HG02870 (cell line): ENCODE data around the gene CFAP53.
A peak's percentile ranks its signal among the peaks of the same experiment; 100 is the strongest.

Experiments used
- ATAC-seq: cut with Tn5 transposase; IDR thresholded peaks from one replicate; pipeline ENCODE4 v1.9.1; 2021; ENCODE audit warnings: mild to moderate bottlenecking, moderate library complexity; ENCODE audit not compliant: unreplicated experiment

Gene CFAP53

DNA sequence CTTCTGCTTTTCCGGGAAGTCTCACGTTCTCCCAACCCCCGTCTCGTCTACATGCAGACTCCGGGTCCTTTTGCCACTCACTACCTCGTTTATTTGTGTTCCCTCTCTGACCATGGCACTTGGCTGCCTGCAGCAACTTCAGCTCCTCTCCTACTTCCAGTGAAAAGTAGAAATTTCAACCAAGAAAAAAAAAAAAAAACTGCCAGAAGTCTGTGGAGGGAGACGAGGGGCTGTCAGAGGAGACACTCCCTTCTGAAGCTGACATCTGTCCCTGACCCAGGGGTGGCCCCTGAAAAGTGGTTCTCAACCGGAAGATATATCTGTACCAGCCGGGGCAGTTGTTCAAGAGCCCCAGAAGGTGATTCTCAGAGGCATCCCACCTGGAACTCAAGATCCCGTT, 70.6 kb downstream of the CFAP53 start:
- ATAC-seq = no peak

- peak; percentile 68 for ATAC-seq
These were observed 71.4 kb downstream of the CFAP53 start, which contains the start of gene MYO5B for GRCh38 chr18:50194631-50195532. Gene MYO5B, minus strand, starts transcription at chr18:50195147. Its CDS starts 354 bp downstream, at chr18:50194793.

DNA sequence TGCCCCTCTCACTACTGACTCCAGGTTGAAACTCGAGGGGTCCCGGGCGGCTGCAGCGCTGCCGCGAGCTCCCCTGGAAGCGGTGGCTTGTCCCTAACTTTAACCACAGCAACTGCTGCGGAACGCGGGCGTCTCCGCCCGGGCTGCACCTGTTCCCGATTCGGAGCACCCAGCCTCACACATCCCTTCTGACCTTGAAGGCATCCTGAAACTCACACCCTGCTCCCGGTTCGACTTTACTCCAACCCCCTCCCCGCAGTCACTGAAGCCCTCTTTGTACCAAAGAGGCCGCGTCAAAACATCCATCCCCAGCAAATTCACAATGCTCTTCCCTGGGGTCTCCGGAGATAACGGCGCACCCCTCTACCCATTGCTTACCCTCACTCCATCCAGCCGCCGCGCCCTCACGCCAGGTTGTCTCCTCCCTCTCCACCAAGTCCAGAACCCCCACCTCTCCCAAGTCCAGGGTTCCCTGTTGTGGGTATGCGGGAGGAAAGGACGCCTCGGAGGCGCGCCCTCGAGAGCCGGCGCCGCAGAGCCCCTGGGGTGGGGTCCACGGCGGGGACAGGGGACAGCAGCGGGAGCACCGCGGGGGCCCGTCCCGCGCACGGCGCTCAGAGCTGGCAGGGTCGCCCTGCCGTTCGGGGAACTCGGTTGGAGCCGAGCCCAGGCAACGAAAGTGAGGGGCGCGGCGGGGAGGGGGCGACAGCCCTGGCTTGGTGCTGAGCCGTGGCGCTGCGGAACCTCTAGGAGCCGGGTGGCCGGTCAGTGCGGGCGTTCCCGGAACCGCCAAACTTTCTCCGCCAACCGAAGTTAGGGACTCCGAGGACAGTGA, 72.3 kb downstream of the CFAP53 start:
- ATAC-seq = no peak

- no peak for ATAC-seq
These were observed 73.1 kb downstream of the CFAP53 start for GRCh38 chr18:50192995-50193795.

DNA sequence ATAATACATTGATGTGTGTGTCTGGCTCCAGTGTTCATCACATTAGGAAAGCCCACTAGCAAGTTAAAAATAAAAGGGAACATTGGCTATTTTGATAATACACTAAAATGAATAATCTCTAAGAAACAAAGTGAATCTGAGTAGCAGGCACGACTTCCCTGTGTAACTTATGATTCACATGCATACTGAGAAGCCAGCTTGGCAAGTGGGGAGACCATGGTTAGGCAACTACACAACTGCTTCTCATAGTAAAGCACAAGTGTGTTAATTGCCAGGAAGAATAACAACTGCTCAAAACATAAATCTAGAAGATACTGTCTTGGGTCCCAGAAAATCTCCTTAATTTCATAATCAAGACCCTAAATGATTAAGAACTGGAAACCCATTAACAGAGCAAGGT, 75.4 kb downstream of the CFAP53 start:
- ATAC-seq = no peak

DNA sequence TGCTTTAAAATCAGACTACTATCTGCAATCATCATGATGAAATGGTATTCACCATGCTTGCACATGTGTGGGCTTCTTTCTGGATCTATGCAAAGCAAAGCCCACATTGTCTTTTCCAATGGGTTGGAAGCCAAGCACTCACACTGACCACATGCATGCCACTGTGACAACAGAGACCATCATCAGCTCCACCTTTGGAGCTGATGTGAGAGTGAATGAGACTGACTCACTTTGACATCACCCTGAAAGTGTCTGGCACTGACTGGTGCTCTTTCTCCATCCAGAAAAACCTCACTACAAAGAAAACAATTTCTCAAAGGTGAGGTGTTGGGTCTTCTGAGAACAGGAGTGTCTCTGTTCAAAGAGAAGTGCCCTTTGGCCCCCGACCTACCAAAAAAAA, 76.1 kb downstream of the CFAP53 start:
- no peak for ATAC-seq

GRCh38 chr18:50189160-50189559, 77.1 kb downstream of the CFAP53 start:
- ATAC-seq = peak; percentile 55

GRCh38 chr18:50188652-50189051, 77.6 kb downstream of the CFAP53 start:
- no peak for ATAC-seq

DNA sequence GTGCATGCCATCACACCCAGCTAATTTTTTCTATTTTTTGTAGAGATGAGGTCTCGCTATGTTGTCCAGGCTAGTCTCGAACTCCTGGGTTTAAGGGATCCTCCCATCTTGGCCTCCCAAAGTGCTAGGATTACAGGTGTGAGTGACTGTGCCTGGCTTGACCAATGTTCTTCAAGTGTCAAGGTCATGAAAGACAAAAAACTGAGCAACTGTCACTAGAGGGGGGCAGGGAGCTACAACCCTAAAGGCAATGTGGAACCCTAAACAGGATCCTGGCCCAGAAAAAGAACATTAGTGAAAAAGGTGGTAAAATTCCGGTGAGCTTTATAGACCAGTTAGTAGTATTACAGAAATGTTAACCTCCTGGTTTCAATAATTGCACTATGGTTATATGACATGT, 78.6 kb downstream of the CFAP53 start:
- no peak for ATAC-seq

- ATAC-seq = no peak
These were observed 79.9 kb downstream of the CFAP53 start for GRCh38 chr18:50186385-50186784.

GRCh38 chr18:50183556-50183955, 82.7 kb downstream of the CFAP53 start:
- no peak for ATAC-seq

GRCh38 chr18:50182511-50182910, 83.8 kb downstream of the CFAP53 start:
- ATAC-seq = no peak

DNA sequence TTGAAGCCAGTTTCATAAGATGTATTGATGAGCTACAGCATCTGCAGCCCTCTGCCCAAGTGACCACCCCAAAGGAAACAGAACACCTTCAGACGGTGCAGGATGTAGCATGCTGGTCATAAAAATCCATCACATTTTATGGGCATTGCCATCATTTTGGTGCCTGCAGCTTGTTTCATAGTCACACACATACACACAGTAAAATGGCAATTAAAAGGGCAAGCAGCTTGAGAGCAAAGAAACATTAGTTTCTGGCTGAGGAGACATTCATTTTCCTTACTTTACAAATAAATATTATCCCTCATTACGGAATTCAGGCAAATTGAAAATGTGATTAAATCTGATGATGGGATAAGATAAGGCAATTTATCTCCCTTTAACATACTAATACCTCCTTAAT, 84.7 kb downstream of the CFAP53 start:
- no peak for ATAC-seq

GRCh38 chr18:50179465-50179864, 86.8 kb downstream of the CFAP53 start:
- ATAC-seq = no peak

GRCh38 chr18:50177294-50177992, 88.9 kb downstream of the CFAP53 start:
- ATAC-seq = no peak
